ENCODE results near the gene EPO.
"Not testable (repeated sequence)": the region's sequence is repeated elsewhere in the genome, so short reads cannot be mapped to it uniquely, and the experiment has no call there.

The EPO gene

GRCh38 chr7:100744605-100745004 lies 24.3 kb downstream of the EPO start:
- no peak for DNase-seq

GRCh38 chr7:100745184-100745583 lies 24.9 kb downstream of the EPO start:
- peak; percentile 44 for DNase-seq

- DNase-seq = no peak
Observed at GRCh38 chr7:100752994-100753393, 32.7 kb downstream of the EPO start.

DNA sequence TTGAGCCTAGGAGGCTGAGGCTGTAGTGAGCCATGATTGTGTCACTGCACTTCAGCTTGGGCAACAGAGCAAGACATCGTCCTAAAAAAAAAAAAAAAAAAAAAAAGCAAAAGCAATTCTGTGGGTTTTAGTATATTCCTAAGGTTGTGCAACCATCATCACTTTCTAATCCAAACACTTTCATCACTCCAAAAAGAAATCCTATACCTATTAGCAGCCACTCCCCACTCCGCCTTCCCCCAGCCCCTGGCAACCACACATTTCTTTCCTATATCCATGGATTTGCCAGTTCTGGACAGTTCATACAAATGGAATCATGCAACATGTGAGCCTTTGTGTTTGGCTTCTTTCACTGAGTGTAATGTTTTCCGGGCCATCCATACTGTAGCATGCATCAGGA lies 33.5 kb downstream of the EPO start:
- DNase-seq = no peak

- no peak for DNase-seq
Observed at GRCh38 chr7:100759357-100760171, 39.3 kb downstream of the EPO start.

GRCh38 chr7:100762841-100763240 lies 42.6 kb downstream of the EPO start:
- DNase-seq = not testable (repeated sequence)

DNA sequence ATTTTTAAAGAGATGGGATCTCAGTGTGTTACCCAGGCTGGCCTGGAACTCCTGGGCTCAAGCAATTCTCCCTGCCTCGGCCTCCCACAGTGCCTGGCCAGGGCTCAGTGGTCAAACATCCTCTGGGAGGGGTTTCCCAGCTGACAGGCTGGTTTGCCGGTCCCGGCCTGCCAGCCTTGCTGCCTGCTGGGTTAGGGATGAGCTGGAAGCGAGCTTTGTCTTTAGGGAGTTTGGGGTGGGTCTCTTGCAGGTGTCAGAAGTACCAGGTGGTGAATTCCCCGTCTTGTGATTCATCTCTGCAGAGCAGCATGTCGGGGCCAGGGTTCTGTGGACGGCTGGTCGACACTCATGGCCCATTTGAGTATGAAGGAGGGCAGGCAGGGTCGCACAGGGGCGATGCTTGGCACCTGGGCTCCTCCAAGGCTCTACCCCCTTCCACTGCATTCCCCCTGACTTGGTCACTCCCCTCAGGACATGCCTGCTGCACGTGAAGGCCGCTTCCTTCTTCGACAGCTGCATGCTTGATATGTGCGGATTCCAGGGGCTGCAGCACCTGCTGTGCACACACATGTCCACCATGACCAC lies 43.4 kb downstream of the EPO start:
- no peak for DNase-seq

DNA sequence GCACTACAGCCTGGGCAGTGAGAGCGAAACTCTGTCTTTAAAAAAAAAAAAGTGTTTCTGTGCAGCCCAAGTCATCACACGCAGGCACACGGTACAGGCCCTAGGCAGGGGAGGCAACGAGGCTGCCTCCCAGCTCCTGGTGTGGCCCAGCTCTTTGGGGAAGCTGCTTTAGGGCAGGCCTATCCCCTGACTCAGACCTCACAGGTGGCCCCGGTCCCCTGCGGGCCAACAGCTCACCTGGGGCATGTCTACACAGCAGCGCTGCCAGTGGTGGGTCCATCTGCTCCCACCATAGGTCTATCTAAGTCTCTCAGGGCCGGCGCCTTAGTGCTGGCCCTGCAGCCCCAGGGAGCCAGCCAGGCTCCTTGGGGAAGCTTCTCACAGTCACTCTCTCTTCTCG lies 44.6 kb downstream of the EPO start:
- DNase-seq = no peak

DNA sequence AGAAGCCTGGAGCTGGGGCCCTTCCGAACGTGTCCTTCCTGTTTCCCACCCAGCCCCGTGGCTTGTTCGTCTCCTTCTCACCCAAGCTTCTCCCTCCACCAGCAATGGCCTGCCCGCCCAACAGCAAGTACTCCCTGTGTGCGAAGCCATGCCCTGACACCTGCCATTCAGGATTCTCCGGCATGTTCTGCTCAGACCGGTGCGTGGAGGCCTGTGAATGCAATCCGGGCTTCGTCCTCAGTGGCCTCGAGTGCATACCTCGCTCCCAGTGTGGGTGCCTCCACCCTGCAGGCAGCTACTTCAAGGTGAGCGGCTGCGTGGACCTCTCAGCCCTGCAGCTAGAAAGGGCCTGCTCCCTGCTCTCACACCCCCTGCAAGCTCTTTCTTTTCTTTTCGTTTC lies 45.0 kb downstream of the EPO start:
- DNase-seq = no peak

GRCh38 chr7:100768784-100769183 lies 48.5 kb downstream of the EPO start:
- no peak for DNase-seq
